Mammary epithelial cell (primary cell): ENCODE data around the gene SPTBN1.

ENCODE experiments used
- CTCF ChIP-seq, 2 donors: IDR thresholded peaks in 1 of 2; conservative IDR thresholded peaks in 1 of 2; 2 replicates each; pipeline ENCODE4 v1.5.1; 2011 to 2012; ENCODE audit warnings: inconsistent platforms in 2 of 2, low read length in 2 of 2, mild to moderate bottlenecking in 2 of 2, control low read depth in 1 of 2, low read depth in 1 of 2; ENCODE audit not compliant: insufficient read depth in 1 of 2; ENCODE audit errors: extremely low read depth in 1 of 2
- EZH2 ChIP-seq: IDR thresholded peaks from 2 replicates; pipeline ENCODE4 v1.6.1; 2012; ENCODE audit warnings: low read length, inconsistent platforms, borderline replicate concordance

- TF ChIP-seq CTCF (conservative IDR thresholded peaks at IDR 0.05 in 1 of 2, IDR thresholded peaks at IDR 0.05 in 1 of 2; ENCODE audit: extremely low read depth in 1 of 2, insufficient read depth in 1 of 2, low read depth in 1 of 2, low read length in 2 of 2) (no peak), EZH2 (no peak)
These were observed 125.4 kb downstream of the SPTBN1 start for GRCh38 chr2:54581326-54582039.
